GM18867 (cell line): ENCODE measurements around the gene PKIG.

ENCODE experiments used
- ATAC-seq: cut with Tn5 transposase; IDR thresholded peaks from one replicate; pipeline ENCODE4 v1.9.1; 2021; ENCODE audit warnings: mild to moderate bottlenecking, moderate library complexity; ENCODE audit not compliant: unreplicated experiment

The PKIG gene

DNA sequence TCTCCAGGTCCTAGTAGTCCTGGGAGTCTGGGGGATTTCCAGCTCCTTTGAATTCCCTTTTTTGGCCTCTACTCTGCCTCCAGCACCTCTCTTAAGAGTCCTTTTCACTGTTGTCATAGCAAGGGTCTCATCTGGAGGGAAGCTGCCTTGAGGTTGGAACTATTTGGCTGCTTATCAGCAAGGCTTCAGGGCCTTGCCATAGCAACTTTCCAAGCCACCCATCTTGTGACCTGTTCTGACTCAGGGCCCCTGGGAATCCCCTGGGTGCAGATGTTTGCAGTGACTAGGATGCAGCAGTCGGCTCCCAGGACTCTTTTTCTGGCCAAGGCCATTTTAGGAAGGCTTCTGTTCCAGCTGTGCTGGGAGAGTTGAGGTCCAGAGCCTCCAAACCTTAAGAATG lies 12.4 kb downstream of the PKIG start:
- ATAC-seq = no peak

DNA sequence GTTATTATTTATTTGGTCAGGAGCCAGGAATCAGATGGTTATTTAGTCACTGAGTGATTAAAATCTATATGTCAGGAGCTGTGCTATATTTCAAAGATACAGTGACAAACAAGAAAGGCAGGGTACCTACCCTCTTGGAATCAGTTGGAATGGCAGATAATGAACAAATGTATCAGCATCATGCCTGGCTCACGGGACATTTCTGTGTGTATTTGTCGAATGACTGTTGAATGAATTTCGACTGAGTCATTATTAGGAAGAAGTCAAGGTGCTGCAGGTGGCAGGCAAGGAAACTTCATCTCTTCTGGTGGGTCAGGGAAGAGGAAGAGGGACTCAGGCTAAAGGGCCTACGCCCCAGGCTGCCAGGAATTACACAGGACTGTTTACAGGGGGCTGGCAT lies 13.6 kb downstream of the PKIG start:
- ATAC-seq = no peak

DNA sequence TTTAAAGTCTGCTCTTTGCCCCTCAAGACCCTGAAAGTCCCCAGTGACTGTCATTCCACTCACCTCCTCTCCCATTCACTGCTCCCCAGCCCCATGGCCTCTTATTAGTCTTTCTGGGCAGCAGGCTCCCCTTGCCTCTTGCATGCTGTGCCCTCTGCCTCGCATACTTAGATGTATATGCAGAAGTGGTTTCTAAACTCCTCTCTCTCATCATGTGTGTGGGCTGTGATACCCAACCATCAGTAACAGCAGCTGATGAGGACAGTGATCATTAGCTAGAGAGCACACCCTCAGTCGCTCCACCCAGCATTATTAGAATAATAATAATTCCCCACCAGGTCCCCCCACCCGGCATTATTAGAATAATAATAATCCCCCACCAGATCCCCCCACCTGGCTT lies 14.5 kb downstream of the PKIG start:
- no peak for ATAC-seq

DNA sequence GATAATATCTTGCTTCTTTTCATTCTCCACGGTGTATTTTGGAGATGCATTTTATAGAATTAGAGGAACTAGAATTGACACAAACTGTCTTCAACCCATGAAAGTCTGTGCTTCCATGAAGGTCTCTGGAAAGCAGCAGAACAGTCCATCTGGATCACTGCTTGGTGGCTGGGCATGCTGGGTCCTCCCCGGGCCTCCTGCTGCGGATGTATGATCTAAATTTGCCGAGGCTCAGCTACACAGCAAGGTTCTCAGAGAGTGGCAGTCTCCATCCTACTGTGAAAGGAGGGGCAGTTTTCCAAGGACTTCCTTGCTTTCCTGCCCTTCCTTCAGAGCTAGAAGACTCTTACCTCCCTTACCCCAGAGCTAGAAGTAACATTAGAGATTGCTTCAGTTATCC lies 15.1 kb downstream of the PKIG start:
- ATAC-seq = no peak

DNA sequence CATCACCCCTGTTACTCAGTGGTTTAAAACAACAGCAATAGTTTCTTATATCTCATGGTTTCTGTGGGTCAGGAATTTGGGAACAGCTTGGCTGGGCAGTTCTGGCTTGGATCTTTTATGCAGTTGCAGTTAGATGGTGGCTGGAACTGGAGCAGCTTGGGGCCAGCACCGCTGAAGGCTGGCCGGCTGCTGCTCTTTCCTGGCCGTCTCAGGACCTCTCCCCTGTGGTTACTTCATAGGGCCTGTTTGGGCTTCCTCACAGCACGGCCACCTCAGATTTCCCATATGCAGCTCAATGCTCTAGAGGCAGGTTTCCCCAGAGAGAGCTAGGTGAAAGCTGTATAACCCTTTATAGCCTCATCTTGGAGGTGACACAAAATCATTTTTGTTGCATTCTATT lies 15.6 kb downstream of the PKIG start:
- no peak for ATAC-seq

DNA sequence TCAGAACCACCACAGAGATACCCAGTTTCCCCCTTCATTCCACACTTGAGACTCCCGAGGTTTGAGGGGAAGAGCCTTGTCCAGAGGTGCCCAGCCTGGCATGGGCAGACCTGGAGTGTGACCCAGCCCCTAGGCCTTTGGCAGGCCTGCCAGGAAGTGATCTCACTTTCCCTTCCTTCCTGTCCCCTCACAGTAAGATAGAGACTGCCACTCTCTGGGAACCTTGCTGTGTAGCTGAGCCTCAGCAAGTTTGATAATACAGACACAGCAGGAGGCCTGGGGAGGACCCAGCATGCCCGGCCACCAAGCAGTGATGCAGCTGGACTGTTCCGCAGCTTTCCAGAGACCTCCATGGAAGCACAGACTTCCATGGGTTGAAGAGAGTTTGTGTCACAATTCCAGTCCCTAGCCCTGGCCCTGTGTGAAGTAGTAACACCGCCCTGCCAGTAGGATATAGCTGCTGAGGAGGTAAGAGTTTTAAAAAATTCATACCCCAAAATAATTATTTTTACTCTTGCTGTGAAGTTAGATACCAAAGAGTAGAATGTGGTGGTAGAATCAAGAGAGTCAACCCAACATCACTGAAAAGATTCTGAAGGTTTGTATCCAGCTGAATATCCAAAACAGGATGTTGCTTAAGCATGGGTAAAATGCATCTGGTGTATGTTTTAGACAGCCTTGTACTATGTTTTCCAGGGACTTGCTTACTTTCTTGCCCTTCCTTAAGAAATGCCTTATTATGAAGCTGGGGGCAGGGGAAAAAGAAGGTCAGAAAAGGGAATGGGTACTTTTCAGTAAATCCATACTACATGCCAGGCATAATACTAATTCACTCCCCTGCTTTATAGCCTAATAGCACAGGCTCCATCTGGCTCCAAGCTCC lies 16.3 kb downstream of the PKIG start:
- ATAC-seq = peak; percentile 56

DNA sequence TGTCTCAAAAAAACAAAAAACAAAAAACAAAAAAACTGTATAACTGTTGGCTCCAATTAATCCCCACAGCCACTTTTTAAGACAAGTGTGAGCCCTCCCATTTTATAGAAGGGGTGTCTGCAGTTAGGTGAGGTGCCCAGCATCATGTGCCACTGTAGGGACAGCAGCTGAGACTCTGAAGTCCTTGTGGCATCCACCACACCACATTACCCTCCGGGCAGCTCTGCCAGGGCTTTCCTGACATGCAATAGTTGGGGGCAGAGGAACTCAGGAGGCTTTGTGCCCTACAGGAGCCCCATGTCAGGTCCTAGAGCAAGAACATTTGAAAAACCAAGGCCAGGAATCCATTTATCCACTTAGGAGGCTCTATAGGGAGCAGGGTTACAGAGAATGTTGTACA lies 17.3 kb downstream of the PKIG start:
- no peak for ATAC-seq

DNA sequence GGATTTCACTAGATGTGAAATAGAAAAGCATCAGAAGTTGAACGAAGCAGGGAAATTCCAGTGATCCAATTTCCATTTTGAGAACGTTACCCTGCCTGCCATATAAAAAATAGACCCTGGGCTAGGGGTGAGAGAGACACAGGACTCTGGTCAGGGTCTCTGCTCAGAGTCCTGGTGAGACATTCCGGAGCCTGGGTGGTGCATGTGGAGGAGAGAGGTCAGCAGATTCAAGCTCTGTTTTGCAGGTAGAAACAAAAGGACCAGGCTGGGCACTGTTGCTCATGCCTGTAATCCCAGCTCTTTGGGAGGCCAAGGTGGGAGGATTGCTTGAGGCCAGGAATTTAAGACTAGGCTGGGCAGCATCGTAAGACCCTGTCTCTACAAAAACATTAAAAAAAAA lies 17.9 kb downstream of the PKIG start:
- no peak for ATAC-seq

DNA sequence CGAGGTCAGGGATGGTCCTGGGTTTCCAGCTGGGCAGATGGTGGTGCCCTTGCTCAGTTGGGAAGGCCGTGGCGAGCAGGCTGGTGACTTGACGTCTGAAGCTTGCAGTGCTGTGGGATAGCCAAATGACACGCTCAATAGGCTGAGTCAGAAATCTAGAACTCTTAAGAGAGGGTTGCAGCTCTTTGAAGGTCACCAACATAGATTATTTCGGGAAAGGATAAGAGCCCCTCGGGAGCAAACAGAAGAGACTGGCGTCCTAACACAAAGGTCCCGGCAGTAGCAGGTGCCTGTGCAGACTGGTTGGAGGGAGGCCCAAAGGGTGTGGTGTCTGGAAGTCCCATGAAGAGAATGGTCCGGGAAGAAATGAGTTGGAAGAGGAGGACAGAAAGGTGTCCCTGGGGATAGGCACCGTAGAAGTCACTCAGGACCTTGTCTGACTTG lies 18.4 kb downstream of the PKIG start:
- no peak for ATAC-seq

DNA sequence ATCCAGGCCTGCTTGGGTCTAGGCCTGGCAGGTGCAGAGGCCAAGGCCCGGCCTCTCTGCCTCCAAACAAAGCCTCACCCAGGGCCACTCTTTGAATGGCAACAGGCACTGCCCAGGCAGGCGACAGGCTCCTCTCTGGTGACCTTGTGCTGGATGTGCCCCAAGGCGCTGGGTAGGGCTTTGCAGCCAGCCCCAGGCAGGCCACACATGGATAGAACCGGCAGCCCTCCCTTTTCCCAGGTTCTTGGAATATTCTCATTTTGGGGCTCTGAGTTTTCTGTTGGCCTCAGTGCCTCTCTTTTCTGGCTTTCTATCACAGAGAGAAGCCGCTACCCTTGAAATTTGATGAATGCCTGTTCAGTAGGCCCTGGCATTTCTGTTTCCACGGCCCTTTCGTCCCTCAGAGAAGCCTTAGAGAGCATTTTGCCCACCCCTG lies 18.9 kb downstream of the PKIG start:
- no peak for ATAC-seq

DNA sequence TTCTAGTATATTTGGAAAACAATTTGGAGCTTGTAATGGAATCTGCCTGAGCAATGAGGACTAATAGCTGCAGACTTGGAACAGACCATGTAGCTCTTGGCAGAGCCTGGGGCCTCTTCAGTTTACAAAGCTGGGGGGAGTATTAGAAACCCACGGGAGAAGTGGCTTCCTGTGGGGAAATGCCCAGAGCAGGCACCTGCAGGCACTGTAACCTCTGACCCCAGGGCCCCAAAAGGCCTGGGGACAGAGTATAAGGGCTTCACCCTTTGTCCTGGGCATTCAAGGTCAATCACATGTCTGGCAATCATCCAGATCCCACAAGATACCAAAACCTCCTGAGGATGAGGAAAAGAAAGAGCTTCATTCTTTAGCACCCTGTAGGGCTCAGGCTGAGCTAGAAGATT lies 19.4 kb downstream of the PKIG start:
- ATAC-seq = no peak

DNA sequence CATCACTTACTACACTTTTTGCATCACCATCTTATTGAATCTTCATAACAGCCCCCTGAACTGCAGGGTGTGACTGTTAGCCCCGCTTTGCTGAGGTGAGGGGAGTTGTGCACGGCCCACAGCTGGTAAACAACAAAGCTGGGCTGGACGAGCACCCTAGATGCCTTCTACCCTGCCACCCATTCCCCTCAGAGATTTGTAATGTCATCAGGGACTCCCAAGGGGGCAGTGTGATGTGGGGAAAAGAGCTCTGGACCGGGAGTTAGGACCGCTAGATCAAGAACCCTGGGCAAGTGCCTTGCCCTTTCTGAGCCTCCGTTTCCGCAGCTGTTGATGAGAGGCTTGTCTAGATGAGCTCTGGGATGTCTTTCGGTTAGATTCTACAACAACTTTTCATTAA lies 20.9 kb downstream of the PKIG start:
- ATAC-seq = no peak

DNA sequence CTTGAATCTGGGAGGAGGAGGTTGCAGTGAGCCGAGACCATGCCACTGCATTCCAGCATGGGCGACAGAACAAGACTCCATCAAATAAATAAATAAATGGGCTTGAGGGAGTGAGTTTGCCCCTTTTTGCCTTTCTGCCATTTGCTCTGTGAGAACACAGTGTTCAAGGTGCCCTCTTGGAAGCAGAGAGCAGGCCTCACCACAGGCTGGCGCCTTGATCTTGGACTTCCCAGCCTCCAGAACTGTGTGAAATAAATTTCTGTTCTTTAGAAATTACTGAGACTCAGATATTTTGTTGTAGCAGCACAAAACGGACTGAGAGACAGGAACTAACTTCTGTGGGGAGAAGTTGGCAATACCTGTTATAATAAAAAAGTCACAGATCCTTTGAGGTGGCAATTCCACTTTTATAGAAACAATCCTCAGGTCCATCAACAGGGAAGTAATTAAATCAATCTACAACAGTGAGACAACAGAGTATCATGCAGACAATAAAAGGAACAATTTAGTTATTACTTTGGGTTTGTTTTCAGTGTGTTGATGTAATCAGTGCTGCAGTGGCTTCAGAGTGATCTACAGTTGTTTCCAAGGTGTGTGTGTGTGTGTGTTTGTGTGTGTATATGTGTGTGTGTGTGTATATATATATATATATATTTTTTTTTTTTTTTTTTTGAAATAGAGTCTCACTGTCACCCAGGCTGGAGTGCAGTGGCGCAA lies 24.5 kb downstream of the PKIG start:
- no peak for ATAC-seq

DNA sequence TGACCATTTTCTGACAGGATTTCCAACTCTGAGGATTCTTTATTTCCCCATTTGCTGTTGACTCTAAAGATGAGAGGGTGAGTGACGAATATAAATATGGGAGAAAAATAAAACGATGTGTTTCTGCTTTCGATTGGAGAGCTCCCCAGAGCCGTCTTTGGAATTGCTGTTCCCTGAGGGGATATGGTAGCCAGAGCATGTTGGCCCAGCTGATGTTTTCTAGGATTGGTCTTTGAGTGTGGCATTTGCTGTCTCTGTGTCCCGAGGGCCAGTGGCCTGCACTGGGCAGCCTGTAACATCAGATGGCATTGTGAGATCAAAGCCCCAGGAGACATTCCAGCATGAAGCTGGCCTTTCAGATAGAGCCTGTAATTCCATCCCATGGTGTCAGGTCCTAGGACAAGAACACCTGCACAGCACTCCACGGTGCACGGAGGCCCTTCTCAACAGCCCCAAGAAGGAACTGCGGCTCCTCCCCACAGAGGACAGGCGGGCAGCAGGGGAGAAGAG lies 26.7 kb downstream of the PKIG start:
- no peak for ATAC-seq

DNA sequence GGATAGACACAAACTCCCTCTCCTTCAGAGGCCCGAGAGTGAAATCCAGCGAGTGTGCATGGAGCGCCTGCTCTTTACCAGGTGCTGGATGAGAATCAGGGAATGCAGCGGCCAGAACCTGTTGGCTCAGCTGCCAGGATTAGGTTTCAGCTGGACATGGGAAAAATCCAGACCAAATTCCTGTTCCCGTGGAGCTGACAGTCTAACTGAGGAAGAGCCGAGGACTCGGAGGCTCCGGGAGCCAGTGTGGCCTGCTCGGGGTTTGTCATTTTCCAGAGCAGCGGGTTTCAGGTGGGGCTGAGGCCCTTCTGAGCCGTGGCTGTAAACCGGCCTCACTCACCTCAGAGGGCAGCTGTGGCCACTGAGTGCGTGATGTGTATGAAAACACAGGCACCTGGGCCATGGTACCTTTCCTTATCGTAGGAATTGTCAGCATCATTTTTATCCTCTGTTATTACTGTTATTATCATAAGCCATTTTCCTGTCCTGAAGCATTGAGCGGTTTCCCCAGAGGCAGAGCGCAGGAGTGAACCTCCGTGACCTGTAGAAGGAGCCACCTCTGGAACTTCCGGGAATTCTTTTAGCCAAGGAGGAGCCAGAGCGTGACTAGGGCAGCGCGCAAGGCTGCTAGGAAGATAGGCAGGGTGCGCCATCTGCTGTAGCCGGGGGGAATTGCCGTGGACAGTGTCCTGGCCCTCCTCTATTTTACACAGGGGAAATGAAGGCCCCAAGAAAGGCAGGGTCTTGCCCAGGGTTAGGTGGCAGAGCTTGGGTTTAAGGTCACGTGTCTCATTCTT lies 27.3 kb downstream of the PKIG start:
- peak; percentile 77 for ATAC-seq

DNA sequence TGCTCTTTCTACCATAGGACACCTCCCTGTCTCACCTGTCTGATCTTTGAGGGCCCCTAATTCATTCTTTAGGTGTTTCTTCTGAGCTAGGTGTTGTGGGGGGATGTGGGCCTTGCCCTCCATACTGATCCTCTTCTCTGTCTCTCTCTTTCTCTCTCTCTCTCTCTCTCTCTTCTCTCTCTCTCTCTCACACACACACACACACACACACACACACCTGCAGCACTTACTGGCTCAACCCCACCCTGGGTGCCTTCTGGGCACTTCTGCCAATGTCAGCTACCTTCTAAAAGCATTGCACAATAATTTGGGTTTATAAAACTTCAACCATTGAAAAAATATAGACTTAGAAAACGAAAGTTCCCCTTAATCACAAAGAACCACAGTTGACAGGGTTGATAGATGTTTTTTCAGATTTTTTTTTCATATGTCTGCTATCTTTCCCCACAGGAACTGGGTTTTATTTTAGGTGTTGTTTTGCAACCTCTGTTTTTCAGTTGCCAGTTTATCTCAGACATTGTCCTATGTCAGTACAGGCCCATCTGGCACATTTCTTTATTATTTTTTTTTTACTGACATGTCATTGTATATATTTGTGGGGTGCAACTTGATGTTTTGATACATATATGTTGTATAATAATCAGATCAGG lies 28.1 kb downstream of the PKIG start:
- ATAC-seq = peak; percentile 10

DNA sequence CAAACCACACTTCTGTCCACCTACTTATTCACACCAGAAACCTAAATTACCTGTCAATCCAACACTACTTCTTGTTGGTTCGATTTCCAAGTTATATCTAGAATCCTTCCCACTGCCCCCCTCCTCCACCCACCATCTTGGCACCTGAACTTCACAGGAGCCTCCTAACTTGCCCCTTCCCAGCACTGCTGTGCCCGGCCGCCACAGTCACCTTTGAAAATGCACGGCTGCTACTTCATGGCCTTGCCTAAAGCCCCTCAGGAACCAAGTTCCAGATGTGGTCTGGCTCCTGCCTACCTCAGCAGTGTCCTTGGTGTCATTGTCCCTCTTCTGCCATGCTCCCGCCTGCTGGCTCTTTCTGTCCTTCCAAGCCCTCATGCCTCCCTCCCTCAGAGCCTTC lies 31.2 kb downstream of the PKIG start:
- no peak for ATAC-seq

DNA sequence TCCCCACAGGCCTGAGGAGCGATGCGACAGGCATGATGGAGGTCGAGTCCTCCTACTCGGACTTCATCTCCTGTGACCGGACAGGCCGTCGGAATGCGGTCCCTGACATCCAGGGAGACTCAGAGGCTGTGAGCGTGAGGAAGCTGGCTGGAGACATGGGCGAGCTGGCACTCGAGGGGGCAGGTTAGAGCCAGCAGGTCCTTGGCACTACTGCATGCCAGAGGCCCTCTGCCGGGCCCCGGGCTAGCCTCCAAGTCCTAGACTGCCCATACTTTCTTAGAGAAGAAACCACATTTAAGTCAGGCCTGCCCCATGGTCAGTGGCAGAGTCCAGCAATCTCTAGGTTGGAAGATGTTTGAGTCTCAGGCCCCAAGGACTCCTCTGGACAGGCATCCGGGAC lies 32.1 kb downstream of the PKIG start:
- ATAC-seq = no peak

DNA sequence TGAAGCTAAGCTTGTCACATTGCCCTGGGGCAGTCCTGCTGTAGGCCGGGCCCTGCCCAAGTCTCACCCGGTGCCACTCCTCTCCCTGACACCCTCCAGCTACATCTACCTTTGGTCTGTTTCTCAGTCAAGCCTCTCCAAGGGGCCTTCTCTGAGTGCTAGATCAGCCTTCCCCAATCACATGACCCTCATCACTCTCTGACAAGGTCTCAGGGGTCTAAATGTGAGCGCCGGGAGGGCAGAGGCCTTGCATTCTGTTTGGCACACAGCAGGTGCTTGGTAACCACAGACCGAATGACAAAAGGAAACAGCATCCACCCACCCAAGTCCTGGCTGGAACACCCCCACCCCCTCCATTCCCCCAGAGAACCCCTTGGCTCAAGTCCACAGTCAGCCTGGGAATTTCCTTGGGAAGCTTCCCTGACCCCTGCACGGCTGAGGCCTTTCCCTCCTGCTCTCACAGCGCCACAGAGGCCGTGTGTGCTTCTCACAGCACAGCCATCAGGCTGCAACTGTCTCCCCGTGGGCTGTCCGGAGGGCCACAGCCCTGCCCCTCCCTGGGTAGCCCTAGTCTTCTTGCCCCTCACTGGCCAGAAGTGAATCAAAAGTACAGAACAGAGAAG lies 32.9 kb downstream of the PKIG start:
- ATAC-seq = no peak

DNA sequence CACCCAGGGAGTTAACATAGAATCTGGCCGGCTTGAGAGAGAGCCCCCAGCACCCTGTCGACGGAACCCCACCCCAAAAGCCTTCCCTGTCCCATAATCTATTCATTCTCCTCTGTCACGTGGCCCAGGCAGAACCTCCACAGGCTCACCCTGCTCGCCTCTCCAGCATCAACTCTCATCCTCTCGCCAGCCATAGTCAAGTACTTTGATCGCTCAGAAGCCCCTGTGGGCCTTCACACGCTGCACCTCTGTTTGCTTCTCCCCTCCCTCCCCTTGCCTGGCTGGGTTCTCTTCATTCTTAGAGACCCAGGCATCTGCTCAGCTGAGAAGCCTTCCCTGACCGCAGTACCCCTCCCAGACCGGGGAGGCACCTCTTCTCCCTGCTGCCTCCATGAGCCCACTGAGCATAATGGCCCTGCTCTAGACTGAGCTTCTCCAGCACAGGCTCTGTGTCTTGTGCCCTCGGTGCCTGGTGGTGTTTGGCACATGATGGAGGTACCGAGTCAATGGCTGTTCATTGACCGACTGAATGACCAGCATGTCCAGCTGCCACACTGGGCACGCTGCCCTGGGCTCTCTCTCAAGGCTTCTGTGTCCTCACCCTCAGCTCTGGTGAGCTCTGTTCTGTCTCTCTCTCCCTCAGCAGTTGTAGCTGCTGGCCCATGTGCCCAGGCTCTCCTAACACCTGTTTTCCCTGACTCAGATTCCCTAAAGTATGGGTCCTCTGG lies 33.7 kb downstream of the PKIG start:
- ATAC-seq = no peak
